Stimulated activated CD8-positive, alpha-beta memory T cell treated with anti-CD3 and anti-CD28 coated beads, Interleukin-7, amount 100 ng/mL, for 1 hour (primary cell): ENCODE measurements around the gene DOP1A.

Experiments used
- DNase-seq, 2 donors: peaks; one replicate each; pipeline ENCODE4 v3.0.0-alpha.2; 2020; ENCODE audit warnings: low read depth in 2 of 2

The DOP1A gene

GRCh38 chr6:83198486-83199172, 131.2 kb downstream of the DOP1A start:
- no peak for DNase-seq

GRCh38 chr6:83199173-83199862, 131.8 kb downstream of the DOP1A start:
- DNase-seq: no peak

GRCh38 chr6:83199863-83200225, 132.4 kb downstream of the DOP1A start:
- no peak for DNase-seq

GRCh38 chr6:83202031-83202430, 134.6 kb downstream of the DOP1A start:
- DNase-seq: no peak

- DNase-seq: no peak
Measured at GRCh38 chr6:83215131-83216047, 147.9 kb downstream of the DOP1A start.

GRCh38 chr6:83216806-83217205, 149.3 kb downstream of the DOP1A start:
- DNase-seq: no peak
